HG03442 (cell line): ENCODE data around the gene SP4.

Source experiments
- ATAC-seq: cut with Tn5 transposase; IDR thresholded peaks from one replicate; pipeline ENCODE4 v1.9.1; 2021; ENCODE audit warnings: mild to moderate bottlenecking, moderate library complexity; ENCODE audit not compliant: unreplicated experiment

SP4 gene

DNA sequence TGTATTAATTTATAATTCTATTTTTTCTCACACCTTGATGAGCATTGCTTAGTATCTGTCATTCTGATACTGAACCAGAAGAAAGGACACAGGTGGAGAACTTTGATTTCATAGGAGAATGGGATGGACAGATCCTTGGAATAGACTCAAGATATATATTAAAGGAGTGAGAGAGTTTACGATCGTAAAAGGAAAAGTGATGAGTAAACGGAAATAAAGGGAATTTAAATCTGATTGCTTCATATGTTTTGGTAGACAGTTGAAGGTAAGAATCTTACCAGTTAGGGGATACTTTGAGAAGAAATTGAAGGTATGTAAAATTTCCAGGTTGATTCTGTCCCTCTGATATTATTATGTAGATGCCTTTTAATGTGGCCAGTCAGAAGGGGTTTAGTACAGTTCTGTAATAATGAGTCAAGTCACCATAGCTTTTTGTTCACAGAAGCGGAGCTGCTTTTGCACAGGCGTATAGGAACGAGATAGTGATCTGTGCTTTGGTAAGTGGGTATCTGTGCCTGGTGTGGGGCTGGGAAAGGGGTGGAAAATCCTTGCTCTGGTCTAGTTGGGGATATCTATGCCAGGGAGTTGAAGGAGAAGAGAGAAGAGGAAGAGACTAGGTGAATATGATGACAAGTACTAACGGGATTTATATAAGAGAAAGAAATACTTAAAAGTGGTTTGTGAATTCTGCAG is 15.4 kb downstream of the SP4 start:
- no peak for ATAC-seq

DNA sequence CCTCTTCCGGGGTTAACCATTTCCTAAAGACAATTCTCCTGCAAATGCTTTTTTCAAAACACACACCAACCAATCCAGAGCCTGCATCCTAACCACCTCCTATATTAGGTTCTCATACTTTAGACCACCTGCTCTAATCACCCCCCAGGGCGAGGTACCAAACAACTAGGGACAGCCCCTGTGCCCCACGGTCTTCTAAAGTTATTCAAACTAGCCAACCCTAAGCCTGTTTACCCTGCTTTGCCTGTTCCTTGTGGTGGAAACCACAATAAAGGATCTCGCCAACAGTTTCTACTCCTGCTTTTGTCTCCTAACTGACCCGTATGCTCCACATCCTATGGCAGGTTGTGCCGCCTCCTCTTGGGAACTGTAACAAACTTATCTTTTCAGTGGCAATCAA is 21.1 kb downstream of the SP4 start:
- ATAC-seq: no peak

DNA sequence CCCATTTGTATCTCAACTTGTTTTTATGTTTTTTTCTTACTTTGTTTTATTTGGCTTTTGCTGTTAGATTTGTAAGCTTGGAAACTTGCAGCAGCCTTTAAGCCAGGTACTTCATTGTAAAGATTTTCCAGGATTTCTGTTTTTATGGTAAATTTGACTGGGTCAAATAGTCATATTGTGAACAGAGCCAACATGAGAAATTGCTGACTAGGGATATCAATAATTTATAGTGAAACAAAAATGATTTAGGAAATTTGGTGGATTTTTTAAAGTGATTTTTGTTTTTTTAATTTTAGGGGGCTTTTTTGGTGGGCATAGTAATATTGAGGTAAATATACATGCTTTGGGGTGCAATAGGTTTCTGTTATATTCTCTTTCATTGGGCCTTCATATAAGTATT is 22.2 kb downstream of the SP4 start:
- ATAC-seq: no peak

DNA sequence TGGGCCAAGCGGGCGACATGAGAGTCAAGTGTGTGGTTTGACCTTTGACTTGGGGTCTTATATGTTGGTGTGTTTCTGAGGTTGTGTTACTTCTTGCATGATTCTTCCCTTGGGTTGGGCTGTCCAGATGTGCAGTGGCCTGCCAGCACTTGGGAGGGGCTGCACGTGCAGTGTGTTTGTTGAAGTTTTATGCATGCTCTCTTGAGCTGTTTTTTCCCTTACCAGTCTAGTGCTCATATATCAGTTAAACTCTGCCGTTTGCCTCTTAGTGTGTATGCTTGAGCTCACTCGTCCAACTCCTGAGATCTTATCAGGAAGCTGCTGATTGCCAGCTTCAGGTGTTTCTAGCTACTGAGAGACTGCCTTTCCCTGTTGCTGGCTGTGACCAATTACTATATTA is 23.1 kb downstream of the SP4 start:
- no peak for ATAC-seq

DNA sequence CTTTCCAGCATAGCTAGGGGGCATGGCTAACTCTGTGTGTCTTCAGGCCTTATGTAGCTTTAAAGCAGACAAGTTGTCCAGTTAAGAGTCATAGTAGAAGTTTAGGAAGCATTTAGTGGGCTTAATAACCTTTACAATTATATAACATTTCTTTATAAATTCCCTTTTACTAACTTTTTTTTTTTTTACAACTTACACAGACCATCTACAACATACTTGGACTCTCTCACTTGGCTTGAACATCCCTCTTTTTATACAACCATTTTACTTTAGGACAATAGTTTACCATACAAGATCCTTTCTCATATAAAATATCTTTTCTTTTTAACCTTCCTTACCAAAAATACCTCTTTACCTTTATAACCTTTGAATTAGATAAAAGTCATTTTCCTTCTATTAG is 26.3 kb downstream of the SP4 start:
- no peak for ATAC-seq

DNA sequence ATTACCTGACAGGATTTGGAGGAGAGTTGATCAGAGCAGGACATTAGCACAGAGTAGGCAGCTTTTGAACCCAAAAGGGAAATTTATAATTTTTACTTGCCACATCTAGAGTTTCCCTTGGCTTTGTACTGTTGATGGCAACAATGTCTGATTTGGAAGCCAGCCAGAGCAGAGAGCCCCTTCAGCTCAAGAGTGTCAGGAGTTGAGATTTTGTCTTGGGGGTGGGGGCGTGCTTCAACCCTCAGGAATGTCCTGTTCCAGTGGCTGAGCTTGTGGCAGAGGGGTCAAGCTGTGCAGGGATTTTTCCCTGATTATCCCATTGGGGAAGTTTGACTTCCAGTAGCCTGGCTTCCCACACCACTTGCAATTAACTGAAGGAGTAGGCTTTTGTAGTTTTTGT is 27.0 kb downstream of the SP4 start:
- ATAC-seq: no peak

DNA sequence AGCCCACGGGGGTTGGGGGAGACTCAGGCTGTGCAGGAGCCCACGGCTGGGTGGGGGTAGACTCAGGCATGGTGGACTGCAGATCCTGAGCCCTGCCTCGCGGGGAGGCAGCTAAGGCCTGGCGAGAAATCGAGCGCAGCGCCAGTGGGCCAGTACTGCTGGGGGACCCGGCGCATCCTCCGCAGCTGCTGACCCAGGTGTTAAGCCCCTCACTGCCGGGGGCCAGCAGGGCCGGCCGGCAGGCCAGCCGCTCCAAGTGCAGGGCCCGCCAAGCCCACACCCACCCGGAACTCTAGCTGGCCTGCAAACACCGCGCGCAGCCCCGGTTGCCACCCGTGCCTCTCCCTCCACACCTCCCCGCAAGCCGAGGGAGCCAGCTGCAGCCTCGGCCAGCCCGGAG is 33.4 kb downstream of the SP4 start:
- ATAC-seq: no peak

DNA sequence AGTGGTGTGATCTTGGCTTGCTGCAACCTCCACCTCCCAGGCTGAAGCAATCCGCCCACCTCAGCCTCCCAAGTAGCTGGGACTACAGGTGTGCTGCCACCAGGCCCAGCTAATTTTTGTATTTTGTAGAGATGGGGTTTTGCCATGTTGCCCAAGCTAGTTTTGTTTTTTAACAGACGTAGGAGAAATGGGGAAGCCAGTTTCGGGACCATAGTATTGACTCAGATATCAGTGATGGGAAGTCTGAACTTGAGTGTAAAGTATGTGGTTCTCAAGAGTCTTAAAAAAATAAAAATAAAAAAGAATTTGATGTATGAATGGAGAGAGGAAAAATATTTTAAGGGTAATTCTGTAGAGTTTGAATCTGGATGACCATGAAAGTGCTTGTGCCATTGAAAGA is 34.2 kb downstream of the SP4 start:
- no peak for ATAC-seq

DNA sequence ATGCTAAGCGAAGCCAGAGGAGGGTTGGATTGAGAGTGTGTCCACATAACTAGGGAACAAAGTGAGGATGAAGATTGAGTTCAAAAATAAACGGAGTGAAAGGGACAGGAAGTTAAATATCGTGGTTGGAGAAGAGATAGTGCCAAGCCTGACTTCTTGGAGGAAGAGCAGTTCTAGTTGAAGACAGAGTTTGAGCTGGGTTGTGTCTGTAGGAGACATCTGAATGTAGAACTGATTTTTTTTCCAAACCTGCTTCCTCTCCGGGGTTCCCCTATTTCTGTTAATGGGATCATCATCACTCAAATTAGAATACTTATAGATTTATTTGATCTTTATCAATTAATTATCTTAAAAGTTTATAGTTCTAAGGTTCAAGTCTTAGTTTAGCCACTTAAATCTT is 35.6 kb downstream of the SP4 start:
- no peak for ATAC-seq

DNA sequence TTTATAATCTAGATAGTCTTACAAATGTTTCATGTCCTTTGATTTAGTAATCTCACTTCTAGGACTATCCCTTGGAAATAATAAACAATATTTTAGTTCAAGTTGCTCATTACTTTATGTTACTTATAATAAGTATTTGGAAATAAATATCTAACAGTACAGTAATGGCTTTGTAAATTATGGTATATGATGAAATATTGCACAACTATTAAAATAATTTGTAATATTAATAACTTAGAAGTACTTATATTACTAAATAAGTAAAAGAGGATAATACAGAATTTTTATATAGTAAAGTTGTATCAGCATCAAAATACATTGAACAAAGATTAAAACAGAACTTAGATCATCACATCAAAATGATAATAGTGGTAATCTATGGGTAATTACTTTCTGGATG is 41.1 kb downstream of the SP4 start:
- ATAC-seq: no peak

DNA sequence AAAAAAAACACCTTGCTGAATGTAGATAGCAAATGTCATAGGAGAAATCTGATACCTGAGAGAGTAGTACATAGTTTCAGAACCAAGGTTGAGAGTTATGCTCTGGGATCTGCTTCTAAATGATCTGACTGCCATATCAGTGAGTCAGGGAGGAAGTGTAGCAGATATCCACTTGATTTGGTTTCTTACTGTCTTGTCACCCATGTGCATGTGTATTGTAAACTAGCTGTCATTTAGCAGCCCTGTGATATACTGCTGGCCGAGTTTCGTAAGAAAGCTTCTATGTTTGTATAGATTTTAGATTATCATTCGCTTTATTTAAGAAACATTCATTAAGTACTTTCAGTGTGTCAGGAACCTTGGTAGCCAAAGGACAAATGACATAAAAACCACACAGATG is 42.0 kb downstream of the SP4 start:
- no peak for ATAC-seq

DNA sequence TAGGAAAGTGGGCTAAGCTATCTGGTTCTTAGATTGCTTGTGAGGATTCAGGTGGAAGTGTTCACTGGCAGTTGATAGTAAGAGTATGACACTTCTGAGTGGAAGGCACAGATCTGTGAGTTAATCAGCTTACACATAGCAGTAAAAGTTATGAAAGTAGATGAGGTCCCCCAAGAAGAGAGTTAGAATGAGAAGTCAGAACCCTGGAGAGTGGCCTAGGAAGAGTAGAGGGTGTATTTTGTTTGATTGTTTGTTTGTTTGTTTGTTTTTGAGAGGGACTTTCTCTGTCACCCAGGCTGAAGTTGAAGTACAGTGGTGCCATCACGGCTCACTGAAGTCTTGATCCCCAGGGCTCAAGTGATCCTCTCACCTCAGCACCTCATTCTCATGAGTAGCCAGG is 44.1 kb downstream of the SP4 start:
- ATAC-seq: no peak

DNA sequence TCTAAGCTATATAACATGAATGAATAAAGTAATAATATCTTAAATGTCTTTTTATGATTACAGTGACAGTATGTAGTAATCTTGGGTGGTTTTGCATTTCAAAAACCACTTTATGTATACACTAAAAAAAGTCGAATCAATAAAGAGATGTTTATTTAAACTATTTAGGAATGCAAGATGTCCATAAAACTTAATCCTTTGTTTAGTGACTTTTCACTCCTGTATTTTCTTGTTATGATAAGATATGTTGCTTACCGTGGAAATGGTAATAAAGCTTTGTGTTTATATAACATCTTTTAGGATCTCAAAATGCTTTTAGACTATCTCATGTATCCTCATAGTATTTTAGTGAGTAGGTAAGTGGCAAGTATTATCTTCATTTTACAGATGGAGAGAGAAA is 48.5 kb downstream of the SP4 start:
- no peak for ATAC-seq

DNA sequence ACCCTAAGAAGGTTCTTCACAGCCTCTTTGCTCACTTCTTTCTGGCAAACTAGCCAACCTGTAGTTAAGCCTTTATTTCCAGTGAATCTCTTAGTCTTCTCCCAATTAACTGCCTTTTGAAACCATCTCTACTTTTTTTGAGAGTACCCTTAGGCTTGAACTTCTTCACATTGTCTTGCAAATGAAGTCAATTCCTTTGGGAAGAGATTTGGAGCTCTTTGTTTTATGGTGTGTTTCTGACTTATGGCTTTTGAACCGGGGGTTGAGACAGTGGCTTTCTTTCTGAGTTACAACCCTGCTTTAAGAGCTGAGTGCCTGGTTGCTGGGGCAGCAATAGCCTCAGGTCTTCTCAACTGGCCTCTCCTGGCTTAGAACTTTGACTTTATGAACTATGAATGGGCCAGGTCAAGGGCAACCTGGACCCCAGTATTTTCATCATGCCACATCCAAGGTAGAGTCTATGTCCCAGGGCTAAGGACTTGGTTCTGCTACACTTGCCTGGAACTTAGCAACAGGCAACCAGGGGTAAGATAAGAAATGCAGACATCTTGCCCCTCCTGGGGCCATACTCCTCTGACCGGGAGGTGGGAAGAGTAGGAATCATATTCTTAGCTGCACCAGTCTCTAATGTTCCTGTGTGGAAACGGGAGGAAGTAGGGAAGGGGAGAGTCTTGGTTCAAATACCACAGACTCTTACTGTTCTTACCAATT is 53.0 kb downstream of the SP4 start:
- ATAC-seq: no peak

DNA sequence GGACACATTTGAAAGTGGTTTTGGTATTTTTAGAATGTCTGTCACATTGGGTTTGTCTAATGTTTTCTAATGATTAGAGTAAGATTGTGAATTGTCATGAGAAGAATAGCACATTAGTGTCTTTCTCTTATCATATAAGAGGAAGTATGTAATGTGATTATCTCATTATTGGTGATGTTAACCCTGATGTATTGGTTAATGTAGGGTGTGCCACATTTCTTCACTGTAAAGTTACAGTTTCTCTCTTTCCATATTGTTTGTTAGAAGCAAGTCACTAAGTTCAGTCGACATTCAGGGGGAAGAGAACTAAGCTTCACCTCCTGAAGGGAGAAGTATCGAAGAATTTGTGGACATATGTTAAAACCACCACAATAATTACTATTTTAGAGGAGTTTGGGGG is 58.6 kb downstream of the SP4 start:
- no peak for ATAC-seq

DNA sequence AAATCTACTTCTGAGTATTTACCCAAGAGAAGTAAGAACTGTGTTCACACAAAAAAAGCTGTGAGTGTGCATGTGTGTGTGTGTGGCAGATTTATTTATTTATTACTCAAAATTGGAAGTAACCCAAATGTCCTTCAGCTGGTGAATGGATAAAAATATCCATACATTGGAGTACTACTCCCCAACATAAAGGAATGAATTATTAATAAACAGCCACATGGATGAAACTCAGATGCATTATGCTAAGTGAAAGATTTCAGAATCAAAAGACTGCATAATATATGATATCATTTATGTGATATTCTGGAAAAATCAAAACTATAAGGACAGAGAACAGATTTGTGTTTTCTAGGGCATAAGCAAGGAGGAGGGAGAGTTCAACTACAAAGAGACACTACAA is 67.8 kb downstream of the SP4 start:
- ATAC-seq: no peak

DNA sequence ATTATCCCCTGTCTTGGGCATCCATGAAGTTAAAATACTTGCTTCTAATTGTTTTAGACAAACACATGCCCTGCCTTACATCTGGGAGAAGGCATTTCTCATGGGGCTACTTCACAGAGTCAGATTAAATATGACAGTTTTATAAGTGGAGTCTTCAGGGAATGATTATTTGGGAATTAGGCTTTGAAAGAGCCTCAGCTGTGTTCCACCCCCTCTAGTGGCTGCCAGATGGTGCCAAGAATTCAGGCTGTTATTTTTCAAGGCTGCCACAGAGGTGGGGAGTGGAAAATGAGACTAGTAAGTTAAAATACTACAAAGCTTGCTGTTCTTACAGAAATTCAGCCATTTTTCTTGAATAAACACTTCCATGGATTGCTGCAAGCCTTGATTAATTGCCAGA is 69.2 kb downstream of the SP4 start:
- ATAC-seq: no peak

DNA sequence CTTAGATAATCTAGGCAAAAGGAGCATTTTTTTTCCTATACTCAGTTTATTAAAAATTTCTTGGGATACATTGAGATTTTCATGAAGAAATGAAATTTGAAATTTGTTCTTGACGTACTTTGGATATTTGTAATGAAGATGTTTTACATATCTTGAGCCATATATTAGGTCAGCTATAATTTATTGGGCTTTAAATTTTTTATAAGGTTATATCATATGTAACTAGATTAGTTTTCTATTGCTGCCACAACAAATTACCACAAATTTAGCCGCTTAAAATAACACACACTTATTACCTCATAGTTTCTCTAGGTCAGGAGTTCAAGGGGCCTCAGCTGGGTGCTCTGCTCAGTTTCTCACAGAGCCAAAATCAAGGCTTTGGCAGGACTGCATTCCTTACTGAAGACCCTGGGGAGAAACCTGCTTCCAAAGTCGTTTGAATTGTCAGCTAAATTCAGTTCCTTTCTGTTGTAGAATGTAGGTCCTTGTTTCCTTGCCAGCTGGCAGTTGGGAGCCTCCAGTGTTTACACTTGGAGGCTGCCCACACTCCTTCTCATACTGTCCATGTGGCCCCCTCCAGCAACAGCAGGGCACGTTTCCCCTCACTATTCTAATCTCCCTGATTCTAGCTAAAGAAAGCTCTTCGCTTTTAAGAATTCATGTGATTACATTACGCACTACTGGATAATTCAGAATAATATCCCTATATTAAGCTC is 72.4 kb downstream of the SP4 start:
- ATAC-seq: no peak

DNA sequence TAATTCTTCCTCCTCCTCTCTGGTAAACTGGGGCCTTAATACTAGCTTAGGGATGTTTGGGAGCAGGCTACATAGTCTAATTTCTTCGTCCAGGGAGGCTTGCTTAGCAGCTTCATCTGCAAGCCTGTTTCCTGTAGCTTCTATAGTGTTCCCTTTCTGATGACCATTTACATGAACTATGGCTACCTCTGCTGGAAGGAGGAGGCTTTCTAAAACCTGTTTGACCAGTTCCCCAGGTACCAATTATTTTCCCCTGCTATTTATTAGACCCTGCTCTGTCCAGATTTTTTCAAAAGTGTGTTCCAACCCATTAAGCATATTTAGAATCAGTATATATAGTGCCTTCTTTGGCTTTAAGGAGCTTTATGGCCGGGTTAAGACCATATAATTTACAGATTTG is 76.1 kb downstream of the SP4 start:
- ATAC-seq: no peak

DNA sequence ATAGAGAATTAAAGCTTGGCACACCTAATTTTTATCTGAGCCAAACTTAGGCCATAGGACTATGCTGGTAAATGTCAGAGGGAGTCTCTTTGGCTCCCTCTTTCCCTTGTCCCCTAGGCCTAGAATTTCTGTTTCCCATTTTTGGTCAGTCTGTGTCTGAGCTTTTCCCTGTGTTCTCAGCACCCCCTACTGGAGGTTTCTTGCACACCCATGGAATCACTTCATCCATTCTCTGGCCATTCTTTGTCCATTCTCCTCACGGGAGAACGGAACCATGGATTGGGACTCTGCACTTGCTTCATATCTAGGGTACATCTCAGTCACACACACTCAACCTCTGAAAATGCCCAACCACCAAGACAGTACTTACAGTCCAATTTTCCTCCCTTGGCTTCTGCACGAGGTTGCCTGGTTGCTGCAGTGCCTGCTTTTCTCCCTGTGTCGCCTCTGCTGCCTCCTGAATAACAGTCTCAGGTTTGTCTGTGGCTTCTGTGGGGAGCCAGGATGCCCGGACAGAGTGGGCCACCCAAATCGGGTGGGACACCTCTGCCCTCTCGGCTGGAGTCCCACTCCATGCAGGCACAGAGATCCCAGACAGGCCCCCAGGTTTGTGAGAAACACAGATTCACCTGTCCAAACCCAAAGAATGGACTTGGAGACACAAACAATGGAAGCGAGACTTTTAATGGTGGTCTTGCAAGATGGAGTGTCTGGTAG is 79.9 kb downstream of the SP4 start:
- ATAC-seq: no peak

DNA sequence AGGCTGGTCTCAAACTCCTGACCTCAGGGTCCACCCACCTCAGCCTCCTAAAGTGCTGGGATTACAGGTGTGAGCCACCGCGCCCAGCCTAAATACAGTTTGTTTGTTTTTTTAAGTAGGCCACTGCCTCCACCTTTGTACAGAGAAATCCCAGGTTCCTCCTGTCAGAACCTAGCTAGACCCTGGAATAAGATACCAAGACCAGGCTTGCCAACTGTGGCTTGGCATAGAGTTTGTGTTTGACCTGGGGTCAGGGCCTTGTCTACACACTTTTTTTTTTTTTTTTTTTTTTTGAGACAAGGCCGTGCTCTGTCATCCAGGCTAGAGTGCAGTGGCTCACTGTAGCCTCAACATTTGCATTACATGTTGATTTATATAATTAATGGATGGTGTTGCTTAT is 80.7 kb downstream of the SP4 start:
- ATAC-seq: no peak

DNA sequence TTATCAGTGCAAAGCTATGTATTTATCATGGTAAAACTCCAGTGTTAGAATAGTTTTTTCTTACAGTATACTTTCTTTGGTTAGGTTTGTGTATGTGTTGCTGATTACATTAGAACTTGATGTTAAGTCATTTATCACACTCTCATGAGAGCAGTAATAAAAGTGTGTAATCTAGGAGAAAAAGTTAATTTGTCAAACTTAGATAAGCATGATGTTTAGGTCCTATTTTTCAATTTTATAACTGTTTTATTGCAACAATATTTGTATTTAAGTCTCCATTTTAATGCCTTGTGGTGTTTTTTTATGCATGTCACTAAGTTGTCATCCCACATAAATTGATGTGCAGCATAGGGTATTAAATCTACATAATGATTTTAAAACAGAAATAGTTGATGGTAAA is 86.2 kb downstream of the SP4 start:
- no peak for ATAC-seq
